K562 (cell line): Measurements from ENCODE around the gene PIBF1. TPM values are rescaled to one million over a fixed set of nuclear protein-coding genes. Genes with fewer than 3 reads are reported as not detected.

ENCODE experiments used
- ATAC-seq: fragments of 200-7000 bp; cut with Tn5 transposase; 3 replicates; pipeline ENCODE4 v1.9.1; 2020; ENCODE audit warnings: moderate library complexity
- BruUV-seq: library from RNA; stranded (reverse); fragments of 400-500 nt; replicated peaks from 2 replicates; lab custom pipeline; 2021; lab: Mats Ljungman, UMichigan
- CTCF ChIA-PET: fragments of 300-600 bp; formaldehyde crosslinking; extraction: SDS; loops from one replicate; lab custom pipeline; 2021; ENCODE audit warnings: low intra/inter-chr PET ratio; lab: Yijun Ruan, JAX
- POLR2A ChIA-PET: fragments of 300-600, 350-650 bp; sonication (Branson Sonifier 250); formaldehyde crosslinking; extraction: SDS; loops from one replicate; lab custom pipeline; 2021; ENCODE audit warnings: antibody characterized with exemption, inconsistent platforms; lab: Yijun Ruan, JAX
- DNase-seq, 4 experiments: peaks; one replicate each; pipeline versions ENCODE4 v3.0.0 to v3.0.0-alpha.2; 2011 to 2018; ENCODE audit warnings: low spot score in 3 of 4, mixed read lengths in 3 of 4; ENCODE audit errors: extremely low read depth in 1 of 4
- FAIRE-seq: peaks from 2 replicates; lab custom pipeline; 2011; peaks lifted over from hg19 to GRCh38; lab: Jason Lieb, UNC
- H2AFZ ChIP-seq: 2 replicates; pipeline ENCODE4 v1.6.0; 2011; ENCODE audit warnings: low read depth, low read length, control low read depth, inconsistent platforms
- H3K27ac ChIP-seq: fragments of 200-600 bp; 3 replicates; pipeline ENCODE4 v1.8.0; 2011; ENCODE audit warnings: low read depth, mild to moderate bottlenecking, control low read depth, inconsistent platforms, low read length, moderate library complexity, mixed read lengths; ENCODE audit errors: extremely low read depth
- H3K27me3 ChIP-seq, 2 experiments: fragments of 300-600 bp in 1 of 2; 2 replicates in 1 of 2; 3 replicates in 1 of 2; pipeline versions ENCODE4 v1.6.0 to v1.8.0; 2011; ENCODE audit warnings: inconsistent platforms in 2 of 2, low read length in 2 of 2, mild to moderate bottlenecking in 1 of 2, mixed read lengths in 1 of 2, moderate library complexity in 1 of 2; ENCODE audit not compliant: control insufficient read depth in 2 of 2, insufficient read depth in 2 of 2
- H3K36me3 ChIP-seq: fragments of 300-600 bp; 3 replicates; pipeline ENCODE4 v1.8.0; 2011; ENCODE audit warnings: mild to moderate bottlenecking, low read length, inconsistent platforms; ENCODE audit not compliant: control insufficient read depth, insufficient read depth
- H3K4me1 ChIP-seq, 2 experiments: fragments of 200-600 bp in 1 of 2; replicated peaks in 1 of 2; 2 replicates in 1 of 2; 3 replicates in 1 of 2; pipeline versions ENCODE4 v1.5.1 to v1.8.0; 2011; ENCODE audit warnings: inconsistent platforms in 2 of 2, low read length in 2 of 2, mild to moderate bottlenecking in 1 of 2, mixed read lengths in 1 of 2, moderate library complexity in 1 of 2; ENCODE audit not compliant: control insufficient read depth in 2 of 2, insufficient read depth in 2 of 2
- H3K4me2 ChIP-seq: 2 replicates; pipeline ENCODE4 v1.6.1; 2011; ENCODE audit warnings: low read length, control low read depth, inconsistent platforms, mixed read lengths; ENCODE audit not compliant: insufficient read depth
- H3K4me3 ChIP-seq: fragments of 200-600 bp; sonication (generic), shearing (Covaris generic); 2 replicates; pipeline ENCODE4 v1.5.1; 2016; ENCODE audit warnings: control low read depth, inconsistent platforms
- H3K79me2 ChIP-seq: fragments of 200-600 bp; 3 replicates; pipeline ENCODE4 v1.8.0; 2011; ENCODE audit warnings: low read length, inconsistent platforms; ENCODE audit not compliant: control insufficient read depth, insufficient read depth
- H3K9ac ChIP-seq, 2 experiments: 2 replicates each; pipeline versions ENCODE4 v1.6.0 to v1.6.1; 2011; ENCODE audit warnings: low read depth in 2 of 2, low read length in 2 of 2, control low read depth in 1 of 2, inconsistent platforms in 1 of 2, mild to moderate bottlenecking in 1 of 2, mixed read lengths in 1 of 2; ENCODE audit not compliant: insufficient read depth in 1 of 2
- H3K9me1 ChIP-seq: one replicate; pipeline ENCODE4 v1.6.0; 2011; ENCODE audit warnings: inconsistent platforms, mild to moderate bottlenecking, low read length, moderate library complexity; ENCODE audit not compliant: control insufficient read depth, insufficient read depth
- H3K9me3 ChIP-seq: replicated peaks from 2 replicates; pipeline ENCODE4 v1.5.1; 2011; ENCODE audit warnings: low read depth, low read length, inconsistent platforms; ENCODE audit not compliant: control insufficient read depth, insufficient read depth
- H4K20me1 ChIP-seq: replicated peaks from 2 replicates; pipeline ENCODE4 v1.6.1; 2011; ENCODE audit warnings: low read length, inconsistent platforms, mixed read lengths; ENCODE audit not compliant: control insufficient read depth, insufficient read depth
- CBFA2T2 ChIP-seq: fragments of 450-650 bp; conservative IDR thresholded peaks from 2 replicates; pipeline ENCODE4 v1.6.1; 2017; ENCODE audit warnings: mild to moderate bottlenecking
- CREBBP ChIP-seq: IDR thresholded peaks from one replicate; pipeline ENCODE4 v1.6.1; 2012; ENCODE audit warnings: low read depth, mild to moderate bottlenecking, control low read depth, inconsistent platforms, low read length
- CTBP1 ChIP-seq: fragments of 450-650 bp; IDR thresholded peaks from 2 replicates; pipeline ENCODE4 v1.6.1; 2016; ENCODE audit warnings: borderline replicate concordance
- DIDO1 ChIP-seq: fragments of 450-650 bp; IDR thresholded peaks from 2 replicates; pipeline ENCODE4 v1.6.1; 2016; ENCODE audit warnings: low read depth, missing biosample characterization, missing genetic modification characterization
- EHMT2 ChIP-seq: fragments of 450-650 bp; IDR thresholded peaks from 2 replicates; pipeline ENCODE4 v1.6.1; 2018; ENCODE audit warnings: antibody characterized with exemption
- HEY1 ChIP-seq: fragments of 250-450 bp; sonication (Bioruptor Pico); IDR thresholded peaks from 2 replicates; pipeline ENCODE4 v1.5.0; 2020; ENCODE audit warnings: mild to moderate bottlenecking, moderate library complexity, borderline replicate concordance
- MEF2A ChIP-seq: IDR thresholded peaks from 2 replicates; pipeline ENCODE4 v1.6.1; 2011; ENCODE audit warnings: low read depth, mild to moderate bottlenecking, low read length, moderate library complexity; ENCODE audit not compliant: control insufficient read depth
- MEF2D ChIP-seq: conservative IDR thresholded peaks from 2 replicates; pipeline ENCODE4 v1.6.1; 2016; ENCODE audit warnings: low read depth, missing genetic modification characterization, missing compliant biosample characterization
- NEUROD1 ChIP-seq: fragments of 150-350 bp; IDR thresholded peaks from 2 replicates; pipeline ENCODE4 v1.6.1; 2014; ENCODE audit warnings: borderline replicate concordance, low read length, low read depth; ENCODE audit not compliant: partially characterized antibody
- RNF219 ChIP-seq: fragments of 250-450 bp; sonication (Bioruptor Pico); IDR thresholded peaks from 2 replicates; pipeline ENCODE4 v1.5.0; 2022; ENCODE audit warnings: mild to moderate bottlenecking
- TBL1XR1 ChIP-seq, 2 experiments: IDR thresholded peaks; 2 replicates each; pipeline ENCODE4 v1.6.1; 2012; ENCODE audit warnings: improper control_type of control experiment in 2 of 2, low read length in 2 of 2, mild to moderate bottlenecking in 1 of 2
- U2AF2 ChIP-seq: fragments of 200-400 bp; formaldehyde crosslinking; optimal IDR thresholded peaks from 2 replicates; pipeline ENCODE3; 2017; ENCODE audit warnings: low read depth, mild to moderate bottlenecking, low read length
- ZNF274 ChIP-seq: IDR thresholded peaks from 2 replicates; pipeline ENCODE4 v1.6.1; 2011; ENCODE audit warnings: low read depth, mild to moderate bottlenecking, low read length, moderate library complexity, borderline replicate concordance
- ZZZ3 ChIP-seq: fragments of 450-650 bp; IDR thresholded peaks from 2 replicates; pipeline ENCODE4 v1.6.1; 2016; ENCODE audit warnings: antibody characterized with exemption, mild to moderate bottlenecking, moderate library complexity
- WGBS: fragments of 100-300 bp; shearing (Covaris generic); methylation state at CpG from one replicate; pipeline ENCODE4 v1.1.6; 2016; ENCODE audit warnings: low coverage, mixed read lengths; ENCODE audit not compliant: insufficient coverage; ENCODE audit errors: missing lambda C conversion rate; 5-methylcytosine and 5-hydroxymethylcytosine counted together
- in situ Hi-C: fragments of 300-500 bp; cut with MboI; formaldehyde crosslinking; loops from 4 replicates; pipeline ENCODE4 v1.15.0; 2018; ENCODE audit warnings: inconsistent platforms, mixed read lengths
- intact Hi-C: fragments of 100-400 bp; cut with micrococcal nuclease; formaldehyde crosslinking; loops from 2 replicates; pipeline ENCODE4 v1.14.2; 2022
- polyA plus RNA-seq, 8 experiments: library from polyadenylated mRNA; depleted of rRNA in 4 of 8; stranded (reverse) in 5 of 8; unstranded in 3 of 8; fragments of >200 nt; fragmentation: Nextera tagmentation in 2 of 8; fragmentation: Illumina TruSeq in 1 of 8; extraction: Ambion mirVana in 2 of 8; extraction: Trizol in 1 of 8; gene quantifications; 2 replicates each; pipeline versions ENCODE4 v1.2.1 to v1.2.3, GENCODE V29; 2011 to 2014; ENCODE audit warnings: inconsistent platforms in 1 of 8, missing spikeins in 1 of 8
- total RNA-seq, 7 experiments: library from RNA; depleted of rRNA in 6 of 7; stranded (reverse); fragments of >200 nt in 6 of 7; fragmentation: Illumina TruSeq in 2 of 7; extraction: Trizol in 2 of 7; gene quantifications; 2 replicates each; pipeline versions ENCODE4 v1.2.1 to v1.2.3, GENCODE V29; 2011 to 2021; ENCODE audit warnings: low replicate concordance in 1 of 7

The PIBF1 gene
- total and polyA plus RNA-seq, 9 of the 15 experiments (the other 6 are each of a cell fraction or from before 2014, with no cell fraction given): 9.1 to 28.8 (median 14.7) TPM

- BruUV-seq: no TSS peak
- Histone ChIP-seq H3K4me1 (no peaks in the 10 kb centered on the region), H3K27ac (no peak overlapping the region), H3K9me3 (no peaks in the 10 kb centered on the region), H2AFZ (no peak overlapping the region), H3K27me3 (no peaks in the 10 kb centered on the region), H3K4me3 (no peak overlapping the region), H3K36me3 (peaks cover 44% of the 10 kb centered on the region; the same call in 2 of the 3 replicates), H3K9me1 (peaks cover 3% of the 10 kb centered on the region), H3K79me2 (no peaks in the 10 kb centered on the region), H4K20me1 (no peaks in the 10 kb centered on the region), H3K4me2 (no peak overlapping the region), H3K9ac (no peak overlapping the region)
- ChIA-PET POLR2A (no interaction called here), CTCF (no interaction called here)
- WGBS: 100% methylated on average over 1 of the region's 3 CpGs
- FAIRE-seq (no peak), DNase-seq (no peak), ATAC-seq (no peak)
- in situ Hi-C loops: loop anchor here (25.0 kb wide), 2 partner anchors 589 to 889 kb away; no protein-coding TSS in a partner anchor
- intact Hi-C loops: no loop called here
- TF ChIP-seq CBFA2T2: no peak
- no peak for TF ChIP-seq HEY1 (CRISPR knock-in tag)
- no peak for TF ChIP-seq ZZZ3
- TF ChIP-seq MEF2D (tag): no peak
- no peak for TF ChIP-seq DIDO1 (tag)
- no peak for TF ChIP-seq CREBBP
- TF ChIP-seq U2AF2: no peak
- TF ChIP-seq RNF219: no peak
- TF ChIP-seq NEUROD1: no peak
- no peak for TF ChIP-seq EHMT2
- TF ChIP-seq TBL1XR1 (IDR thresholded peaks at IDR 0.05; ENCODE audit: low read length in 2 of 2): no peak
- TF ChIP-seq MEF2A: no peak
- no peak for TF ChIP-seq ZNF274
- no peak for TF ChIP-seq CTBP1
Measured at GRCh38 chr13:72823724-72824123, 41.8 kb downstream of the PIBF1 start.
